LNCaP clone FGC (cell line): Measurements from ENCODE around the gene LPIN3.

Source experiments
- DNase-seq: peaks from one replicate; pipeline ENCODE4 v3.0.0-alpha.2; 2011; ENCODE audit warnings: low read depth
- H3K4me3 ChIP-seq: 2 replicates; pipeline ENCODE4 v1.5.1; 2011; ENCODE audit warnings: mild to moderate bottlenecking, low read depth, low read length, control low read depth
- CTCF ChIP-seq: IDR thresholded peaks from 2 replicates; pipeline ENCODE4 v1.5.1; 2012; ENCODE audit warnings: mild to moderate bottlenecking; ENCODE audit not compliant: control insufficient read depth, insufficient read depth; ENCODE audit errors: extremely low read depth

Gene LPIN3

GRCh38 chr20:41367393-41367695, 26.7 kb downstream of the LPIN3 start:
- no peak for DNase-seq
- H3K4me3 ChIP-seq, result no peak overlapping the region
- TF ChIP-seq CTCF, result no peak

- H3K4me3 ChIP-seq, result no peak overlapping the region
- no peak for DNase-seq
- no peak for TF ChIP-seq CTCF
These were observed 27.3 kb downstream of the LPIN3 start for GRCh38 chr20:41367956-41368355.

- TF ChIP-seq CTCF, result no peak
These were observed 29.1 kb downstream of the LPIN3 start for GRCh38 chr20:41369673-41370072.

GRCh38 chr20:41370176-41370575, 29.6 kb downstream of the LPIN3 start:
- DNase-seq, result no peak
- no peak overlapping the region for H3K4me3 ChIP-seq
- TF ChIP-seq CTCF, result no peak

More at GRCh38 chr20:41369673-41370072, 29.1 kb downstream of the LPIN3 start:
- H3K4me3 ChIP-seq, result no peak overlapping the region
- no peak for DNase-seq

- no peak for DNase-seq
- TF ChIP-seq CTCF, result no peak
These were observed 30.8 kb downstream of the LPIN3 start for GRCh38 chr20:41371371-41371770.

GRCh38 chr20:41373251-41373783, 32.7 kb downstream of the LPIN3 start:
- no peak for DNase-seq
- TF ChIP-seq CTCF, result no peak
- H3K4me3 ChIP-seq, result no peak overlapping the region

More at GRCh38 chr20:41371371-41371770, 30.8 kb downstream of the LPIN3 start:
- H3K4me3 ChIP-seq, result no peak overlapping the region
